ENCODE measurements around the gene TP53TG5.

Gene TP53TG5

GRCh38 chr20:45392733-45393132 is 14.6 kb upstream of the TP53TG5 start:
- Histone ChIP-seq H3K36me3 (ENCODE audit: control insufficient read depth in 2 of 2, insufficient read depth in 1 of 2, low read length in 2 of 2) (no peaks in the 10 kb centered on the region), H3K4me1 (ENCODE audit: control insufficient read depth, insufficient read depth, low read length) (no peaks in the 10 kb centered on the region), H3K4me3 (ENCODE audit: low read depth, low read length) (no peak overlapping the region), H3K27ac (ENCODE audit: extremely low read depth, low read depth, low read length) (no peak overlapping the region), H3K9me3 (ENCODE audit: control insufficient read depth, insufficient read depth, low read depth, low read length) (no peaks in the 10 kb centered on the region)
- ChIA-PET POLR2A (interaction anchor here (1.7 kb wide), 1 partner anchor 23 kb away, joined by 5 read pairs; the partner anchor contains the start of gene PIGT), CTCF (interaction anchor here (0.6 to 1.2 kb wide), 5 partner anchors 20 to 1126 kb away, joined by 4 to 13 read pairs (median 6); no protein-coding TSS in a partner anchor)
- TF ChIP-seq EGR2 (tag by site-specific recombination; IDR thresholded peaks at IDR 0.05; ENCODE audit: low read depth) (no peak), ZNF423 (tag by site-specific recombination; IDR thresholded peaks at IDR 0.05) (no peak), TRIM28 (IDR thresholded peaks at IDR 0.05; ENCODE audit: borderline replicate concordance, low read length) (no peak), PRDM1 (tag by site-specific recombination; IDR thresholded peaks at IDR 0.05) (0 out of 2 replicates have a peak, but pooled peaks have one; percentile 7), ZNF660 (tag by site-specific recombination; IDR thresholded peaks at IDR 0.05) (no peak), ZNF558 (tag by site-specific recombination; IDR thresholded peaks at IDR 0.05) (no peak), HOXA7 (CRISPR knock-in tag; IDR thresholded peaks at IDR 0.05; ENCODE audit: borderline replicate concordance) (no peak), ZNF664 (tag by site-specific recombination; IDR thresholded peaks at IDR 0.05) (no peak), ZNF211 (tag by site-specific recombination; IDR thresholded peaks at IDR 0.05; ENCODE audit: low read depth) (no peak), PRDM10 (tag by site-specific recombination; IDR thresholded peaks at IDR 0.05) (no peak), REST (tag by site-specific recombination; IDR thresholded peaks at IDR 0.05) (no peak), ZNF791 (tag by site-specific recombination; IDR thresholded peaks at IDR 0.05) (no peak), CTCF (tag by site-specific recombination; IDR thresholded peaks at IDR 0.05) (peak; percentile 45), ZNF398 (tag by site-specific recombination; IDR thresholded peaks at IDR 0.05) (peak; percentile 31), ZNF239 (tag by site-specific recombination; IDR thresholded peaks at IDR 0.05) (no peak), ZNF335 (tag by site-specific recombination; conservative IDR thresholded peaks at IDR 0.05) (no peak)

Measured in HEK293 (cell line).